A549 treated with AZD2906 at 1 μM for 4 hours (cell line): ENCODE results near the gene RHOT2. TPM values are rescaled to one million over a fixed set of nuclear protein-coding genes. Genes with fewer than 3 reads are reported as not detected.

Experiments used
- total RNA-seq: library from RNA; stranded (reverse); fragments of 200-300 nt; extraction: Qiagen RNA extraction; gene quantifications from 5 replicates; pipeline ENCODE4 v1.2.3, GENCODE V29; 2022

The RHOT2 gene
- total RNA-seq = 64.8 to 96.0 TPM (median 88.4 TPM) in 5 replicates

GRCh38 chr16:667780-668518 is at the start of gene RHOT2:
RHOT2 (plus strand) TSS chr16:668132; CDS start chr16:668200, 68 bp downstream.

DNA sequence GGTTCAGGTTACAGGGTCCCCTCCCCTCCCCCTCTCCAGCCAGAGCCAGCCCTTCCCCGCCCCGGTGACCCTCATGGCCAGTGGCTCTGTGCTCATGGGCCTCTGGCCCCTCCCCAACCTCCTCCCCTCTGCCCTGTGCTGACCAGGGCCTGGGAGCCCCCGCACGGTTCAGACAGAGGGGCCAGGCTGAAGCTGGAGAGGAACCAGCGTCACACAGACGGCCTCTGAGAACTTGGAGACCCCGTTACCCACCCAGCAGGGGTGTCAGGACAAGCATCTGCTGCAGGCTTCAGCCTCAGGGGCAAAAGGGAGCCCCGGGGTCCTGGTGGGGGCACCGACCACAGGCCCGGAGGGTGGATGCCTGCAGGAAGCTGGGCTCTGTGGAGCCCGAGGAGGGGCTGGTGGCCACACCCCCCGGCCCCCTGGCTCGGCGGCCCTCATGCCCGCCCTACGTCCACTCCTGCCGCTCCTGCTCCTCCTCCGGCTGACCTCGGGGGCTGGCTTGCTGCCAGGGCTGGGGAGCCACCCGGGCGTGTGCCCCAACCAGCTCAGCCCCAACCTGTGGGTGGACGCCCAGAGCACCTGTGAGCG is 37.0 kb upstream of the RHOT2 start, which contains the start of gene WFIKKN1:
Gene WFIKKN1, plus strand, starts transcription at position 171 of the 591 bp plus-strand sequence. Its CDS starts 269 bp downstream, at position 440.

GRCh38 chr16:636206-637080 is 31.5 kb upstream of the RHOT2 start, which contains the start of gene METTL26:
METTL26 (minus strand) TSS chr16:636305; CDS start chr16:636290, 15 bp downstream.

DNA sequence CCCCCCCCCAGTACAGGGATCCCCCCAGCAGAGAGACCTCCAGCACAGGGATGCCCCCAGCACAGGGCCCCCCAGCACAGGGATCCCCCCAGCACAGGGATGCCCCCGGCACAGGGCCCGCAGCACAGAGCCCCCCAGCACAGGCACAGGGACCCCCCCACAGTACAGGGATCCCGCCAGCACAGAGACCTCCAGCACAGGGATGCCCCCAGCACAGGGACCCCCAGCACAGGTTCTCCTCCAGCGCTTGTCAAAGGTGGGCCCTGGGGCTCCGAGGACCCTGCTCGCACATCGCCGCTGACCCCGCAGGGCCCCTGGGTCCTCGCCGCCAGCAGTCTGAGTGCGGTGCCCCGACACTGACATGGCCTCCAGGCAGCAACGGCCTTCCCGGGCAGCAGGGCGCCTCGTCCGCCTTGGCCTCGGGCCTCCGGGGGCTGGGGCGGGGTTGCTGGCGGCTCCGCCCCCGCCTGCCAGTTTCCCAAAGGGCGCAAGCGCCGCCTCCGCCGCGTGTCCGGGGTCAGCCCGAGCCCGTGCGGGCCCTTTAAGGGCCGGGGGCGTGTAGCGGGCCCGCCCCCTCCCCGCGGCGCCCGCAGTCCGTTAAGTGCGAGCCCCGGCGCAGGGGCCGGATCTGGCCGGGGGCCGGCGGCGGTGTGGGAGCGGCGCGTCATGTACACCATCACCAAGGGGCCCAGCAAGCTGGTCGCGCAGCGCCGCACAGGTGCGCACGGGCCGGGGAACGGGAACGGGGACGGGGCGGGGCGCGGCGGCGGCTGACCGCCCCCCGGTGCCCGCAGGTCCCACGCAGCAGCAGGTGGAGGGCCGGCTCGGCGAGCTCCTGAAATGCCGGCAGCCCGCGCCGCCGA is 26.4 kb upstream of the RHOT2 start, which contains the start of gene MCRIP2:
Gene MCRIP2, plus strand, starts transcription at position 503 of the 863 bp plus-strand sequence. Its CDS starts 164 bp downstream, at position 667.

DNA sequence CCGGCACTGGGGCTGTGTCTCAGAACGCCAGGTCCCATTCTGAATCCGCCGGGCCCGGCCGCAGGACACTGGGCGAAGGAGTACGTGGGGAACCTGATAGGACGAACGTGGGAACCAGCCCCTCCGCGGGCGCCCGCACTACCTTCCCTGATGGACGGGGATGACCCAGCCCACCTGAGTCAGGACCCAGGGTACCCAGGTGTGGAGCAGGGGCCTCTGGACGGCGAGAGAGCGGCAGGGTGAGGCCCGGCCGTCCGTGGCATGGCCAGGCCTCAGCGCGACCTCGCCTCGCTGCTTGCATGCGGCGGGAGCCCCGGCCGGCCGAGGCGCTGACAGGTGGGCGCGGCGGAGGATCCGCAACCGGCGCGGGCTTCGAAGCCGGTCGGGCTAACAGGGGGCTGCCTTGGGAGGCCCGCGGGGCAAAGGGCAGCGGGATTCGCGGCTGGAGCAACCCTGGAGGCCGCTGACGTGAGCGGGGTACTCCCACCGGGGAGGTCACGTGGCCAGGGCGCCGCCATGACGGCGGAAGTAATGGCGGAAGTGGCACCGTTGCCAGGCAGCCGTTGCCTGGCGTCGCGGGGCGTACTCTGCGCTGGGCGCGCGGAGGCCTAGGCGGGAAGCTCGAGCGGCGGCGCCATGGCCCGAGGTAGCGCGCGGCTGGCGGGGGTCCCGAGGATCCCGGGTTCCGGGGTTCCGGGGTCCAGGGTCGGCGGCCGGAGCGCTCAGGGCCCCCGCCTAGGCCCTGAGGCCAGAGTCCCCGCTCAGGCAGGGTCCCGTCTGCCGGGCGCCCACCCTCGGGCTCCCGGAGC is 18.9 kb upstream of the RHOT2 start, which contains the start of gene WDR90:
Gene WDR90, plus strand, starts transcription at position 585 of the 809 bp plus-strand sequence. Its CDS starts 52 bp downstream, at position 637.

GRCh38 chr16:674968-675883 is 7.3 kb downstream of the RHOT2 start, which contains the start of gene RHBDL1:
RHBDL1 (plus strand) TSS chr16:675671; CDS start chr16:675791, 120 bp downstream.

DNA sequence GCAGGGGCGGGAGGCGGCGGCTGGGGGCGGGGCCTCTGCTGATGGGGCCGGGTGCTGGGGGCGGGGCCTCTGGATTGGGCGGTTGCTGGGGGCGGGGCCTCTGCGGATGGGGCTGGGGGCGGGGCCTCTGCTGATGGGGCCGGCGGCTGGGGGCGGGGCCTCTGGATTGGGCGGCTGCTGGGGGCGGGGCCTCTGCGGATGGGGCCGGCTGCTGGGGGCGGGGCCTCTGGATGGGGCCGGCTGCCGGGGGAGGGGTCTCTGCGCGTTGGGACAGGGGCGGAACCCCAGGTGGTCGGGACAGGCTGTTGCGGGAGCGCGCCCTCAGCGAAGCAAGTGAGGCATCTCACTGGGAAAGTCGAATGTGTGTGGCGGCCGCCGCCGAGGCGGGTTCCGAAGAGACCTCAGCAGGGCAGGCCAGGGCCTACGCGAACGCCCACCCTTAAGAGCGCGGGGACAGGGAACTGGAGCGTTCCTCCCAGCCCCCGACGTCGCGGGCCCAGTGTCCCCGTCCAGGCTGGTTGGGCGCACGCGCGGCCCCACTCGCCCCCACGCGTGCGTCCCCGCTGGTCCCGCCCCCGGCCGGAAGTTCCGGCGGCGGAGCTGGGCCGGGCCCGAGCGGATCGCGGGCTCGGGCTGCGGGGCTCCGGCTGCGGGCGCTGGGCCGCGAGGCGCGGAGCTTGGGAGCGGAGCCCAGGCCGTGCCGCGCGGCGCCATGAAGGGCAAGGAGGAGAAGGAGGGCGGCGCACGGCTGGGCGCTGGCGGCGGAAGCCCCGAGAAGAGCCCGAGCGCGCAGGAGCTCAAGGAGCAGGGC is 12.1 kb downstream of the RHOT2 start, which contains the start of gene STUB1:
Gene STUB1, plus strand, starts transcription at position 597 of the 811 bp plus-strand sequence. Its CDS starts 116 bp downstream, at position 713.

DNA sequence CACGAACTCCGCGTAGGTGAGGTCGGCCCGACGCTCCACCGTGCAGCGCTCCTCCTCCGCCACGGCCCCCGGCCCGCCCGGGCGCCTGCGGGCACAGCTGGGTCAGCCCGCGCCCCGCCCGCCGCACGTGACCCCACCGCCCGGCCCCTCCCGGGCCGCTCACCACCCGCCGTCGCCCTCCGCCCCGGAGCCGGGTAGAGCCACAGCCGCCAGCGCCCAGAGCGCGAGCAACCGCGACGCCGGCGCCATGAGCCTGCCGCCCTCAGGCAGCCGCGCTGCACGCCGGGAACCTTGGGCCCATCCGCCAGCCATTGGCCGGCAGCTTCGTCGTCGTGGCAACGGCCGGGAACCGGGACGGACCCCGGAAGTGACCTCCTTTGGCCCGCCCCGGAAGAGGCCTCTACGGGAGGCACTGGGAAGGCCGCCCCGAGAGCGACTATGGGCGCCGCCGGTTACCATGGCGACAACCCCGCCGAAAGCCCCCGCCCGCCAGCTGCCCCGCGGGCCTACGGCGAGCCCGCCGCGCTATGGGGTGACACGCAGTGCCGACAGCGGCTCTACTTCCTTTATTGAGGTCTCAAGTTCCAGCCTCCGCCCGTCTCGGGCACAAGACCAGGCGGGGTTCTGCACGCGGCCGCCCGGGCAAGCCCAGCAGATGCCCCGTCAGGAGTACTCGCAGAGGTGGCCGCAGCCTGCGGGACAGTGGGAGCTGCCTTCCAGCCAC is 16.3 kb downstream of the RHOT2 start, which contains the start of gene JMJD8:
Gene JMJD8, minus strand, starts transcription at position 264 of the 724 bp plus-strand sequence. Its CDS starts 15 bp downstream, at position 249.

DNA sequence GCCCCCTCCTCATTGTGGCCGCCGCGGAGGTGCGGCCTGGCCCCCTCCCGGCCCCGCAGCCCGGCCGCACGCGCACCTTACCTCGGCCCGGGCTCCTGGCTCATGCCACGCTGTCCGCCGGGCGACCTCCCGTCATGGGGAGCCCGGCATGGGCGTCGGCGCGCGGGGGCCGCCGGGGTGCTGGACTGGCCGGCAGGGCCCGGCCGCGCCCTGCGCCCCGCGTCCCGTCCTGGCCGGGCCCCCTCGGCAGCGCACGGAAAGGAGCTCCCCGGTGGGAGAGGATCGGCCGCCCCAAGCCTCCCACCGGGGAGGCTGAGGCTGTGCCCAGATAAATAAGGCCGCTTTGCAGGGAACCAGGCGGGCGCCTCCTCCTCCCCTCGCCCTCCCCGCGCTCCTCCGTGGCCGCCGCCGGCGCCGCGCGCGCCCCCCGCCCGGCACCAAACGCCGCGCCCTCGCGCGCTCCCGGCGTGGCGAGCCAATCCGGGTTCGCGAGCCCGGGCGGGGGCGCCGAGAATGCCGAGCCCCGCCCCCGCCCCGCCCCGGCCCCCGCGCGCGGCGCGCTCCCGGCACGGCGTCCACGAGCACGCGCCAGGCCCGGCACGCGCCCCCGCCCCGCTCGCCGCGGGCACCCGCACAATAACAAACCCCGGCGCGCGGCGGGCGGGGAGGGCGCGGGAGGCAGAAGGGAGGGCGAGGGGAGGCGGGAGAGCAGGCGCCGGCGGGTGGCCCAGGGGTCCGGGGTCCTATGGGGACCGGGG is 37.7 kb downstream of the RHOT2 start, which contains the start of gene FBXL16:
Gene FBXL16, minus strand, starts transcription at position 371 of the 758 bp plus-strand sequence. CDS start 8,396 bp downstream, outside the sequence.

DNA sequence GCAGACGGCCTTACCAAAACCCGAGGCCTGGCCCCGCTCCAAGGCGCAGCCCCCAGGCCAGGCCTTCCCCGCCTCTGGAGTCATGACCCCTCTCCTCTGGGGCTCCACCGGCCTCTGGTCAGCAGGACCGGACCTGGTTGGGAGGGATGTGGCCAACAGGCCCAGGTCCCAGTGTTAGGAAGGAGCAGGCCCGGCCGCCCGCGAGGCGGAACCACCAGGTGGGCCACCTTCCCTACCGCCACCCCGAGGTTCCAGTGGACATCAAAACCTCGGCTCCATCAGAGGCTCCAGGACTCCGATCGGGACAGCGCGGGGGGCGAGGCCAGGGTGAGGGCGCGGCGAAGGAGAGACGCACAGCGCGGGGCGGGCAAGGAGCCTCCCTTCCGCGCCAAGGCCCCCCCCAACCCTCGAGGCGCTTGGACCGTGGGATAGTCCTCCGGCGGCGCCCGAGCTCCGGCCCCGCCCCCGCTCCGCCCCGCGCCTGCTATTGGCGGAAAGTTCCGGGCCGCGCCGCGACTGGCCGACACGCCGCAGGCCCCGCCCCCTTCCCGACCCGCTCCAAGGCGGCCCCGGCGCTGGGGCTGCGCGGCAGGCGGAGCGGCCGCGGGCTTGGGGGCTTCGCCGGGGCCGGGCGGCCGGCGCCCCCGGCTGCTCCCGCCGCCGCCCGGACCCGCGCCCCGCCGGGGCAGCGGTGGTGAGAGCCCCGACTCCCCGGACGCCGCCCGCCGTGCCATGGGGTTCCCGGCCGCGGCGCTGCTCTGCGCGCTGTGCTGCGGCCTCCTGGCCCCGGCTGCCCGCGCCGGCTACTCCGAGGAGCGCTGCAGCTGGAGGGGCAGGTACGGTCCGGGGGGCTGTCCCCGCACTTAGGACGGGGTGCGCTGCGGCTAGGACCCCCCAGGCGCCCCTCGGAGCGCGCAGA is 46.9 kb downstream of the RHOT2 start, which contains the start of gene METRN:
Gene METRN, plus strand, starts transcription at position 561 of the 919 bp plus-strand sequence. Its CDS starts 172 bp downstream, at position 733.

DNA sequence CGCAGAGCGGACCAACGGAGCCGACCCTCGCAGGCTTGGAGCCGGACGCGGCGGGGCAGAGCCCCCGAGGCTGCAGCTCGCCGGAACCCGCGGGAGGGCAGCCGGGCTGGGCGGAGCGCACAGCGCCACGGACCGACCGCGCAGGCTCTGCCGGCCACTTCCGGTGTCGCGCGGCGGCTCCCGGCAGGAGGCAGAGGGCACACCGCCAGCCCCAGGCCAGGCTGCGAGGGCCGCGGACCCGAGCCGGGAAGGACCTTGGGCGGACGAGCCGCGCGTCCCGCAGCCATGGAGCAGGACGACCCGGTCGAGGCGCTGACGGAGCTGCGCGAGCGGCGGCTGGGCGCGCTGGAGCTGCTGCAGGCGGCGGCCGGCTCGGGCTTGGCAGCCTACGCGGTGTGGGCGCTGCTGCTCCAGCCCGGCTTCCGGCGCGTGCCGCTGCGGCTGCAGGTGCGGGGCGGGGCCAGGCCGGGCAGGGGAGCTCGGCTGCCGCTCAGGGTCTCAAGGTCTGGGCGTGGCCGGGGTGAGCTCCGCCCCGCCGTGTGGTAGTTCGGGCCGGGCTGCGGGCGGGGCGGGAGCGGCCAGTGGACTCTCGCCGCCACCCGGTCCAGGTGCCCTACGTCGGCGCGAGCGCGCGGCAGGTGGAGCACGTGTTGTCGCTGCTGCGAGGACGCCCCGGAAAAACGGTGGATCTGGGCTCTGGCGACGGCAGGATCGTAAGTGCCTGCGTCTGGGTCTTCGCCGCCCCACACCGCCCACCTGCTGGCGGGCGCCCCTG is 53.2 kb downstream of the RHOT2 start, which contains the start of gene ANTKMT:
Gene ANTKMT, plus strand, starts transcription at position 157 of the 775 bp plus-strand sequence. Its CDS starts 129 bp downstream, at position 286.

